Astrocyte (in vitro differentiated cells and primary cell): ENCODE measurements around the gene RND3.

Source experiments
- EZH2 ChIP-seq: IDR thresholded peaks from 2 replicates; pipeline ENCODE4 v1.6.1; 2012; ENCODE audit warnings: mild to moderate bottlenecking, low read length, inconsistent platforms; ENCODE audit not compliant: insufficient read depth
- TF ChIP-seq, protein P1 (sequence below): IDR thresholded peaks from 2 replicates; pipeline ENCODE4 v1.5.1; 2011; ENCODE audit warnings: low read depth, mild to moderate bottlenecking, inconsistent platforms, low read length, moderate library complexity; ENCODE audit not compliant: insufficient read depth

GRCh38 chr2:150495993-150496627 lies 8.6 kb upstream of the RND3 start:
- TF ChIP-seq, protein P1, sequence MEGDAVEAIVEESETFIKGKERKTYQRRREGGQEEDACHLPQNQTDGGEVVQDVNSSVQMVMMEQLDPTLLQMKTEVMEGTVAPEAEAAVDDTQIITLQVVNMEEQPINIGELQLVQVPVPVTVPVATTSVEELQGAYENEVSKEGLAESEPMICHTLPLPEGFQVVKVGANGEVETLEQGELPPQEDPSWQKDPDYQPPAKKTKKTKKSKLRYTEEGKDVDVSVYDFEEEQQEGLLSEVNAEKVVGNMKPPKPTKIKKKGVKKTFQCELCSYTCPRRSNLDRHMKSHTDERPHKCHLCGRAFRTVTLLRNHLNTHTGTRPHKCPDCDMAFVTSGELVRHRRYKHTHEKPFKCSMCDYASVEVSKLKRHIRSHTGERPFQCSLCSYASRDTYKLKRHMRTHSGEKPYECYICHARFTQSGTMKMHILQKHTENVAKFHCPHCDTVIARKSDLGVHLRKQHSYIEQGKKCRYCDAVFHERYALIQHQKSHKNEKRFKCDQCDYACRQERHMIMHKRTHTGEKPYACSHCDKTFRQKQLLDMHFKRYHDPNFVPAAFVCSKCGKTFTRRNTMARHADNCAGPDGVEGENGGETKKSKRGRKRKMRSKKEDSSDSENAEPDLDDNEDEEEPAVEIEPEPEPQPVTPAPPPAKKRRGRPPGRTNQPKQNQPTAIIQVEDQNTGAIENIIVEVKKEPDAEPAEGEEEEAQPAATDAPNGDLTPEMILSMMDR = no peak
- no peak for TF ChIP-seq EZH2
